IPS-18c (cell line): ENCODE data around the gene TBL1X.

Source experiments
- H3K4me3 ChIP-seq: 2 replicates; pipeline ENCODE4 v1.7.0; 2013; ENCODE audit warnings: low read depth, mild to moderate bottlenecking, low read length, moderate library complexity; ENCODE audit not compliant: insufficient read depth
- H3K9me3 ChIP-seq: one replicate; pipeline ENCODE4 v1.6.1; 2013; ENCODE audit warnings: mild to moderate bottlenecking, low read length, moderate library complexity; ENCODE audit not compliant: control insufficient read depth, insufficient read depth

Gene TBL1X

DNA sequence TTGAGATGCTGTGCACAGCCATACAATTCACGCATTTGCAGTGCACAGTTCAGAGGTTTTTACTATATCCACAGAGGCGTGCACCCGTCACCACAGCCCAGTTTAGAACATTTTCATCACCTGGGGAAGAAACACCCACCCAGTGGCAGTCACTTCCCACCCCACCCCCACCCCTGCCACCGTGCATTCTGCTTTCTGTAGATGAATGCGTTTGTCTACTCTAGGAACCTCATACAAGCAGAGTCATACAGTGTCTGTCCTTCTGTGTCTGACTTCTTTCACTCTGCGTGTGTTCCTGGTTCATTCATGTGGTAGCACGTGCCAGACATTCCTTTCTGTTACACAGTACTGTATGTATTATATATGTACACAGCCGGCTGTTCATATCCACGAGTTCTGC is 122.8 kb downstream of the TBL1X start:
- H3K9me3 ChIP-seq: peaks cover 13% of the 10 kb centered on the region
- H3K4me3 ChIP-seq: no peak overlapping the region

DNA sequence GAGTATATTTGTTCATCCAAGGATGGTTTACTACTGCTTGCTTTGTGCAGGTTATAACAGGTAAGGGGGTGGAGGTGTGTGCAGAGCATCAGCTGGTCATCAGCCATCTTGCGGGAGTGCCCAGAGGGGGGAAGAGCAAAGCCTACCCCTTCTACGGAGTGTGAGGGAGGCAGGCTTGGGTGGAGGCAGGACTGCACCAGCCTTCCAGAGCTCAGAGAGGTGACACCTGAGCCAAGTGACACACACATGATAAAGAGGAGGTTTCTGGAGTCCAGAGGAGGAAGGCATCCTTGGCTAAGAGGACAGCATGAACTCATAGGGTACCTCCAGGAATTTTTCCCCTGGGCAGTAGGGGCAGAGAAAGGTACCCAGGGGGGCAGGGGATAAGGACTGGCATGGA is 126.6 kb downstream of the TBL1X start:
- Histone ChIP-seq H3K4me3 (no peak overlapping the region), H3K9me3 (peaks cover 16% of the 10 kb centered on the region)

DNA sequence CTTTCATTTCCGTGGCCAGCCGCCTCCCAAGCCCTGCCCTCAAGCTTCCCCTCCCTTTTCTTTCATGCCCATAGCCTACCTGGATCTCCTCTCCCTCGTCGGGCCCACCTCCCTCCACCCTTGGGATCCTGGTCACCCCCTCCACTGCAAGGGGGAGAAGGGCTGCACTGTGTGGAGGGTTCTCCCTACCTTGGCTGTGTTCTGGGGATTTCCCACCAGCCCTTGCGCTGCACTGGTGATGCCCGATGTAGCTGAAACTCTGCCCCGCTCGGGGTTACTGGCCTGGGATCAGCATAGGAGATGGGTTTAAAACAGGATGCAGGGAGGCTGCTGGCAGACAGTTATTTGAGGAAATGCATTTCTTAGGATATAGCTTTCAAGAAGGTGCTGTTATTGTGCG is 128.9 kb downstream of the TBL1X start:
- H3K4me3 ChIP-seq: no peak overlapping the region
- H3K9me3 ChIP-seq: peaks cover 16% of the 10 kb centered on the region

DNA sequence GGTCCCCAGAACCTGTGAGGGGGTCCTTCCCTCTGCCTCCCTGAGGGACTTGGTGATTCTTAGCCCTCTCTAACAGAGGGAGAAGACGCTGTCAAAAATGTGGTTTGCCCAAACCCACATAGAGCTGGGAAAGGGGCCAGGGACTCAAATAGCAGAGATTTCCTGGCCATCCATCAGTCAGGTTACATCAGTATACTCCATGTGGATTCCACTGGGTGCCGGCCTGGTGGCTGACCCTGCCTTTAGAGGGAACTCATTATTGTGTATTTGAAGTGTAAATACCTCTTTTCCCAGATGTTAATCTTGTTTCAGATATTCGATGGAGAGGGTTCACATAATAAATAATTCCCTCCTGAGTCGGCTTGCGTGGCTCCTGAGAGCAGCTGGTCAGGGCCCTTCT is 130.3 kb downstream of the TBL1X start:
- H3K9me3 ChIP-seq: peaks cover 11% of the 10 kb centered on the region

DNA sequence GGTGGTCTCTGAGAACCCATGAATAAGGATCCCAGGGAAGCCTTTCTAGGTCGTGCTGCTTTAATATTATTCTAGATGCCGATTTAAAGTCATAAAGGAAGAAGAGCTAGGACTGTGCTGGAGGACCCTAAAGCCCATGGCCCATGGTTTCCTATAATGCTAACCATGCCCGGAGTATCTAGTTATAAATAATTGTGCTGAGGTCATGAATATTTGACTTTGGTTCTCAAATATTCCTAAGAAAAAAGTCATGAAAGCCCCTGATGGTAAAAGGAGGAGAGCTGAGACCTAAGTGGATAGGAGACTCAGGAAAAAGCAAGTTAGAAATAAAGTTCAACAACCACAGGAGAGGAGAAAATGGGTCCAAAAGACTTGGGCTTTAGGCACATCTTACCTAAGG is 132.0 kb downstream of the TBL1X start:
- Histone ChIP-seq H3K9me3 (peaks cover 5% of the 10 kb centered on the region), H3K4me3 (no peak overlapping the region)

More for the DNA sequence above, 130.3 kb downstream of the TBL1X start:
- H3K4me3 ChIP-seq: no peak overlapping the region

DNA sequence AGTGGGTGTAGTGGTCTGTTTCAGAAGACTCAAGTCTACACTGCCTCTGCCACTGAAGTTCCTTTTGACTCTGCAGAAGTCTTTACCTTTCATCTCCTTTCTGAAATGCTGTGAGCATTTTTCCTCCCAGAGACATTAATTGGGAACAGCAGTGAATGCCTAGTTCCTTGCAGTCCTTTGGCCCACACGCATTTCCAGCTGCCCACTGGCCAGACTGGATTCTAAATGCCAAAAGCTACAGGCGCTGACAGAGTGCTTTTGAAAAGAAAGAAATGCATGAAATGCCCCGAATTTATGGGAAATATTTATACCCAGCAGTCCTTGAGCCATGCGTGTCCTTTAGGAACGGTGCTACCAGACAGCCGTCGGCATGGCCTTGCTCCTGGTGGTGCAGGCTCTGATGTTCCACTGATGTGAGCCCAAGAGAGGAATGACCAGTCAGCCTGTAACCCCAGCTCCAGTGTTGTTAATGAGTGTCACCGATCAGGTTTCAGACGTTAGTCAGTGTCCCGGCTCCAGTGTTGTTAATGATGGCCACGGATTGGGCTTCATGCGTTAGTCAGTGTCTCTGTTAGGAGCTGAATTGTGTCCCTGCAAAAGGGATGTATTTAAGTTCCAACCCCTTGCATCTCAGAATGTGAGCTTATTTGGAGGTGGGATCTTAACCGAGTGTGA is 132.6 kb downstream of the TBL1X start:
- Histone ChIP-seq H3K4me3 (no peak overlapping the region), H3K9me3 (peaks cover 5% of the 10 kb centered on the region)

DNA sequence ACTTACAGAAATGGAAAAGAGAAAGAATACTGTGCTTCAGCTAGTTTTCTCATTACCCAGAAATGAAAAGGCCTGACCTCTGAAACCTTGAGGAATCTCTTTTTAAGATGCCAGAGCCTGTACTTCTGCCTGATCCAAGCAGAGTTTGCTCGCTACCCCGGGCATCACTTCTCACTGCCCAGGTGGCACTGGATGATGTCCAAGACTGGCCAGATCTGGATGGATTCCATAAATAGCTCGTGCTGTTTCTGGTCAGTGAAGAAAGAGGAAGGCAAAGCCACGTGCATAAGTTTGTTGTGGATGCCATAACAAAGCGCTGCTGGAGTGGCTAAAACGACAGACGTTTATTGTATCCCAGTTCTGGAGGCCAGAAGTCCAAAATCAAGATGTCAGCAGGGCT is 133.5 kb downstream of the TBL1X start:
- Histone ChIP-seq H3K4me3 (no peak overlapping the region), H3K9me3 (peaks cover 5% of the 10 kb centered on the region)

DNA sequence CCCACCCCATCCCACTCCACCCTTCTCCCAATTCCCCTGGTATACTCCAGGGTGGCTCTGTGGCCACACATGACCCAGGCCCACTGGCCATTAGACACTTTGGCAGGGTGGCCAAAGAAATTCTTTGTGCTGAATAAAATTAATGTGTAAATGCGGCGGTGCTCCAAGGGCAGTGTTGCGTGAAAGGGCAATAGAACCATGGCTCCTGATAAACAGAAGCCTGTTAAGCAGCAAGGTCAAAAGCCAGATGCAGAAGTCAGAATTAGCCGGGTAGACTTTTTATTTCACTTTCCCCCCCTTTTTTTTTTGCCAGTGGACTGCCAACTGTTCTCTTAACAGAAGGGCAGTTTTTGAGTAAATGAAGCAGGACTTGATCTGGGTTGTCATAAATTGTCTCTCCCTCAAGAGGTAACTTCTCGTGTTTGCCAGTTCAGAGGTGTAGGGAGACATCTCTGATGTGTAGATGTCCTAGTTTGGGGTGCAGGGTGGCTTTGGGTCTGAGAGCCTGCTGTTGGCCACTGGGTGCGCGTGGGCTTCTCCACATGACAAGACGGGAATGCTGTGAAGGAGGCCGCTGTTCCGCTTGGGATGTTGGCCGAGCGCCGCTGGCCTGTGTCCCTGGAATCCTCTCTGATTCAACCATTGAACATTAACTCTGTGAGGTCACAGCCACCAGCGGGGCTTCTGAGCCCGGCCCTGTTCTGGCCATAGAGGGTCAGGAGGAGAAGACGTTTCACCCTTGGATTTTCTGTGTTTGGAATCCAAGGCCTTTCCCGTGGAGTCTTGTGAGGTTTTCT is 139.5 kb downstream of the TBL1X start:
- H3K4me3 ChIP-seq: no peak overlapping the region
- peaks cover 5% of the 10 kb centered on the region for H3K9me3 ChIP-seq

DNA sequence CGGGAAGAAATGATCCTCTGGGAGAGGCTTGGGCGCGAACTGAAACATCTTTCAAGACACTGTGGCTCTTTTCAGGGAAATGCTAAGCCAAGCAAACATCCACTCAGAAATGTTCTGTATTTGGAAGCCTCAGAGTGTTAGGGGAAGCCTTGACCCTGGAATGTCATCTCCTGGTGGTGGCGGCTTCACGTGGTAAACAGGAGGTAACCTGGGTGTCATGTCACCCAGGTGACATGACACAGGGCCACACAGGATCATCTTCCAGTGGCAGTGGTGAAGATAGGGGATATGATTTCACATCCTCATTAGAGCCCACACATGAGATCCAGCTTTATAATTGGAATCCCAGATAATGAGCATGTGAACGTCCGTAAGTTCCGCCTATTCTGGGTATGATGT is 140.0 kb downstream of the TBL1X start:
- Histone ChIP-seq H3K9me3 (peaks cover 7% of the 10 kb centered on the region), H3K4me3 (no peak overlapping the region)

DNA sequence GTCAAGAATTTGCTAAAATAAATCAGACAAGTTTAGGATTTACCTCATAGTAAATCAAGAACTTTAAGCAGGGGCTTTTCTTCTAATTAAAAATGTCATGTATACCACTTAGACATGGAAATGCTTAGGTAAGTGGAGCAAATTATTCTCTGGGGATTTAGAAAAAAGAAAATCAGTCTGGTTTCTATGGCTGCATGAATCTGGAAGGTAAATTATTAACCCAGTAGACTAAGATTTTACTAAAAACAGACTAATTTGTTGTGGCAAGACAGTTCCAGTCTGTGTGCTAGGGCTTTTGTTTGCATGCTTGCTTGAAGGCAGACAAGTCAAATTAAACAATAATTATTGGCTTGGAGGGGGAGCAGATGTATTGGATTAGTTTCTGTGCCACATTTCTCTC is 140.6 kb downstream of the TBL1X start:
- Histone ChIP-seq H3K4me3 (no peak overlapping the region), H3K9me3 (peaks cover 7% of the 10 kb centered on the region)

DNA sequence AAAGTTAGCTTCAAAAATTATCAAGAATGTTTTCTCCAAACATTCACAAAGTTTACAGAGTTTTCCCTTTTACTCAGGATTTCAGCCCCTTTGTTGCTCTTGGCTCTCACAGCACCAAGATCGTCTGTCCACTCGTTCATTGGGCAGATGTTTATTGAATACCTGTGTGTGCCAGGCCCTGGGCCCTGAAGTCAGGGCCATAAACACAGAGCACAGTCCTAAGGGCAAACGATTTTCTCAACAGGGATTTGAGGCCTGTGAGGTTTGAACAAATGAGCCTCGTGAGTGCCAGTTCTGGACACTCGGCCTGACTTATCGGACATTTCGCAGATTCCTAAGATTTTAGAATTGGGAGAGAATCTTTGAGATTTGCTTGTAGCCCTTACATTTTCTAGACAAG is 142.1 kb downstream of the TBL1X start:
- peaks cover 7% of the 10 kb centered on the region for H3K9me3 ChIP-seq
- no peak overlapping the region for H3K4me3 ChIP-seq

DNA sequence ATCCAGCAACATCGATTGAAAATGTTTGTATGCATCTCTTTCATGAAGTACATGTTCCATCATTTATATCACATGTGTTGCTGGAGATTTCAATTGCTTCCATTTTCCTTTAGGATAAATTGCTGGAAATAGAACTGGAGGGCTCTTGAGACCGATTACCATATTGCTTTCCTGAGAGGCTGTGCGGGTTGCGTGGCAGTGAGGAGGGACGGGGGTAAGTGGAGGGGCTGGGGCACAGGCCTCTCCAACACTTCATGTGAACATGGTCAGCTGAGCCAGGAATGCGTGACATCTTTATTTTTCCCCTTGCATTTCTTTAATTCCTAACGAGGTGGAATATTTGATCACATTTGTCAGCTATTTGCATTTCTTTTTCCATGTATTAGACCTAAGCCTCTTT is 144.6 kb downstream of the TBL1X start:
- Histone ChIP-seq H3K9me3 (peaks cover 7% of the 10 kb centered on the region), H3K4me3 (no peak overlapping the region)

DNA sequence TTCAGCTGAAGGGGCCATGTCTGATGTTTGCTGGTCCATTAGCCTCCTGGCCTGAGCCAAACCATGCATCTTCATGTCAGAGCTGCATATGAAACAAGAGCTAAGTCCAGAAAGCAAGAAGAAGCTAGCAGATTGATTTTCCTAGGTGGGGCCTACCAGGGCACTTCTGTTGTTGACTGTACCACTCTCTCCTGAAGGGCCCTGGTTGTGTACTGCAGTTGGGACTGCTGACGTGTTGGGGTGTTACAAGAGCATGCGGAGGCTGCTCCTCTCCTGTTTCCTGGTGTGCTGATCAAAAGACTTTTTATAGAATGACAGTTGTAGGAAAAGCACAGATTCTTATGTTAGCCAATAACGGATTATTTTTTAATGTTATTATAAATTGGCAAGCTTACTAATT is 145.1 kb downstream of the TBL1X start:
- H3K9me3 ChIP-seq: peaks cover 7% of the 10 kb centered on the region

DNA sequence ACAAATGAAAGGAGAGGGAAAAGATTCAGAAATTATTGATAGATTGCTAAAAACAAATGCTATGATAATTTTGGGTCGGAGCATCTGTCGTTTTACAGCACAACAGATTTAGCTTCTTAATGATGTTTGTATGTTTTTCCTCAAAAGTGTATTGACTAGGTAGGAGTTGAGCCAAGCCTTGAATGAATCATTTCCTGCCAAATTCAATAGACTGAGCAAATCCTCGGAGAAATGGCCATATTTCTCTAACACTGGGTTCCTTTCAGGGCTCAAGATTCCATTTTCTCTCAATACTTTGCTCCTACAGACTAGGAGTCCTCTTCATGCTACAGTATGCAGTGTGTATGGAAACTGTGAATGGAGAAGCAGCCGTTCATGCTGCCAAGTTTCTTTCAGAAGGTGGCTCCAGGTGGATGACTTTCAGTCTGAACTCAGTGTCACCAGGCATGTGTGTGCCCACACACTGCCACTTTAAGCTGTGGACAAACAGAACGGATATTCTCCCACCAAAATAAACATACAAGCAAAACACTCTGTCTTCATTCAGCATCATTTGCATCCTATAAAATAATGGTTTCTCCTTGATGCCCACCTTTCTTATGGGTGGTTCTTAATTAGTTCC is 146.0 kb downstream of the TBL1X start:
- H3K4me3 ChIP-seq: no peak overlapping the region
- H3K9me3 ChIP-seq: peaks cover 7% of the 10 kb centered on the region

More for the DNA sequence above, 145.1 kb downstream of the TBL1X start:
- H3K4me3 ChIP-seq: no peak overlapping the region

DNA sequence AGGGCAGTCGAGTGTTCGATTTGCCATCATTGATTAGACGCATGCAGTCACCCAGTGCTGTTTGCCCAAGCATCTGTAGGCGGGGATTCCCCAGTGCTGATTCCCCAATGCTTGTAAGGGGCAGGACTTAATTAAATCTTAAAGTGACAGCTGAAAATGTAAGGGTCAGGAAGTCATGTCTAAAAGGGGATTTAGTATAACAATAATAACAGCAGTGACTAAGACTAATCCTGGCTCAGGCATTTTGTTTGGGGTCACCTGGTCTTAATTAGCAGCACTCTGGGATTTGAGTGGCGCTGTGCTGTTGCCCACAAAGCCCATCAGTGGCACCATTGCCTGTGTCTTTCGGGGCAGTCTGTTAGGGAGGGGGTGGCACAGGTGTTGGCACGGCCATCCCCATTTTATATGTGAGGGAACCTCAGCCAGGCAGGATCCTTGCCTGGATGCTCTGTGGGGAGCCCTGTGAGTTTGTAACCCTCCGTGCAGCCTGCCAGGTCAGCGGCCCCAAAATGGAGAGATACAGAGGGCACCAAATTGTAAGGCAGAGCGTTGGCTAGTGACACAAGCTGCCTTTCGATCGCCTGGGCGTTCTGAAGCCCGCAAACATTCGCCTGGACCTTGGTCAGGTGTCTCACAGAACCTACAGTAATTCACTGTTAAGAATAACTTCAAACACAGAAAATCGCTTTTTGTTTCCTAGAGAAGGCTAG is 146.7 kb downstream of the TBL1X start:
- peaks cover 7% of the 10 kb centered on the region for H3K9me3 ChIP-seq
- no peak overlapping the region for H3K4me3 ChIP-seq

DNA sequence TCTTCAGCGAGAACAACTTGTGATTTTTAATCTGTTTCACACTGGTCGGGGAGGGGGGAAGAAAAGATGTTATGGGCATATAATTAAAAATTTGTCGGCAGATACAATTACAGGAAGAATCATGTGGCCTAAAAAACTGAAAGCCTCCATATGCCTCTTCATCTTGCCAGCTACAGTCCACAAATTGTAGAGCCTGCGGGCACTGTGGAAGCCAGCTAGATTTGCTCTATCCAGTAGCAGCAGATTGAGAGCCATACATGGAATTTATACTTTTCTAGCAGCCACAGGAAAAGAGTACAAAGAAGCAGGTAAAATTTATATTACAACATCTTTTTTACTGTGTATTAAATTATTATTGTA is 147.3 kb downstream of the TBL1X start:
- H3K9me3 ChIP-seq: peaks cover 7% of the 10 kb centered on the region

DNA sequence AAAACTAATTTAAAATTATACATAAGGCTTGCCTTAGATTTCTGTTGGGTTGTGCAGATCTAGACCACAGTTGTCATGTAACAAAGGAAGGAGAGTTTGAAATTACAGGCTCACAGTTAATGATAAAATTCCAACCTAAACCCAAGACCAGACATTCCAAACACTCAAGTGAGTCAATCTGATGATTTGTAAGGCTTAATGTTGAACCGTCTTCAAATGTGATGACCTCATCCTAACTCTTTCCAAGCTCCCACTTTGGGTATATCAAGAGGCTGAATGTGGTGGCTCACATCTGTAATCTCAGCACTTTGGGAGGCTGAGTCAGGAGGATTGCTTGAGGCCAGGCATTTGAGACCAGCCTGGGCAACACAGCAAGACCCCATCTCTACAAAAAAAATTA is 149.2 kb downstream of the TBL1X start:
- Histone ChIP-seq H3K9me3 (peaks cover 2% of the 10 kb centered on the region), H3K4me3 (no peak overlapping the region)

More for the DNA sequence above, 147.3 kb downstream of the TBL1X start:
- H3K4me3 ChIP-seq: no peak overlapping the region

DNA sequence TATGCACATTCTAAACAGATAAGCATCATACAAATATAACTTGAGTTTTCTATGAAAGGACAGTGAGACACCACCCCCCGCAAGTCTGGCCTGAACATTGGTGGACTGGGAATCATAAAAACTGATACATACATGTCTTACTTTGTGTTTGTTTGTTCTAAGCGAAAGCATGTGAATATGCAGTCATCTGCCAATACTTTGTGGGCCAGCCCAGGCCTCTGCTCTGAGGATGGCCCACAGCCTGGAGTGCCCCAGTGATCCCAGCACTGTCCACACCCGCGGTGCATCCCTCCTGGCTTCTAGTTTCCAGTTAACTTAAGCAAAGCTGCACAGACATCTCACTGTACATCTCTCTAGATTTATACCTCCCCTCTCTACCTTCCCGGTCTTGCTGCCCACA is 154.3 kb downstream of the TBL1X start:
- H3K4me3 ChIP-seq: no peak overlapping the region
- peaks cover 5% of the 10 kb centered on the region for H3K9me3 ChIP-seq
